OCI-LY1 (cell line): ENCODE measurements around the gene CTNNBL1.

ENCODE experiments used
- EZH2 ChIP-seq: fragments of 200-600 bp; sonication (generic), shearing (Covaris generic); IDR thresholded peaks from 2 replicates; pipeline ENCODE4 v1.8.0; 2017; ENCODE audit warnings: borderline replicate concordance, mixed run types, mild to moderate bottlenecking, antibody characterized with exemption, low read length, moderate library complexity, mixed read lengths
- TF ChIP-seq, protein P1 (sequence below): fragments of 200-600 bp; sonication (generic), shearing (Covaris generic); IDR thresholded peaks from 2 replicates; pipeline ENCODE4 v1.5.1; 2017; ENCODE audit warnings: mild to moderate bottlenecking, antibody characterized with exemption, low read length, moderate library complexity, mixed read lengths

DNA sequence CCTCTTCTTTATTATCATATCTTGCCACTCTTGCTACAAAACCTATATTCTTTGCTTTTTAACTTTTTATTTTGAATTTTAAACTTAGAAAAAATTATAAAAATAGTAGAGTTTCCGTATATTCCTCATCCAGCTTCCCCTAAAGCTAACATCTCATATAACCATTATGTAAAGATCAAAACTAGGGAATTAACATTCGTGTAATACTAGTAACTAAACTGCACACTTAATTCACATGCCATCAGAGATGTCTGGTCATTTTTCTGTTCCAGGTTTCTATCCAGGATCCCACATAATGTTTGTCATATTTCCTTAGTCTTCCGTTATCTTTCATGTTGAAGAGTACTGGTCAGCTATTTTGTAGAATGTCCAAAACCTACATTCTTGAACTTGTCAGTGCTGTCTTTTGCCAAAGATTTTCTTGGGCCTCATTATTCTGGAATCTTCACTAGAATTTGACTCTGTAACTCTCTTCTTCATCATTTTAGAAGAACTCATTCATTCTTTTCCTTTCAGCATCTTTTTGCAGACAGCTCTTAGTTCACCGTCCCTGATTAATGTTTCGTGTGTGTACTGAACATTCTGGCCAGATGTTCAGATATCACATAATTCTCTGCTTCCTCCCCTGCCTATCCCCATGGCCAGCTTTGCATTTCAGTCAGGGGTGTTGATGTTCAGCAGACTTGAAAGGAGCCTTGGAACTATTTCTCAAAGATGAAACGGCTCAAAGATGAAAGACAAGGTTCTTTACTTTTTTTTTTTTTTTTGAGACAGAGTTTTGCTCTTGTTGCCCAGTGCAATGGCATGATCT, 9.4 kb downstream of the CTNNBL1 start:
- TF ChIP-seq, protein P1, sequence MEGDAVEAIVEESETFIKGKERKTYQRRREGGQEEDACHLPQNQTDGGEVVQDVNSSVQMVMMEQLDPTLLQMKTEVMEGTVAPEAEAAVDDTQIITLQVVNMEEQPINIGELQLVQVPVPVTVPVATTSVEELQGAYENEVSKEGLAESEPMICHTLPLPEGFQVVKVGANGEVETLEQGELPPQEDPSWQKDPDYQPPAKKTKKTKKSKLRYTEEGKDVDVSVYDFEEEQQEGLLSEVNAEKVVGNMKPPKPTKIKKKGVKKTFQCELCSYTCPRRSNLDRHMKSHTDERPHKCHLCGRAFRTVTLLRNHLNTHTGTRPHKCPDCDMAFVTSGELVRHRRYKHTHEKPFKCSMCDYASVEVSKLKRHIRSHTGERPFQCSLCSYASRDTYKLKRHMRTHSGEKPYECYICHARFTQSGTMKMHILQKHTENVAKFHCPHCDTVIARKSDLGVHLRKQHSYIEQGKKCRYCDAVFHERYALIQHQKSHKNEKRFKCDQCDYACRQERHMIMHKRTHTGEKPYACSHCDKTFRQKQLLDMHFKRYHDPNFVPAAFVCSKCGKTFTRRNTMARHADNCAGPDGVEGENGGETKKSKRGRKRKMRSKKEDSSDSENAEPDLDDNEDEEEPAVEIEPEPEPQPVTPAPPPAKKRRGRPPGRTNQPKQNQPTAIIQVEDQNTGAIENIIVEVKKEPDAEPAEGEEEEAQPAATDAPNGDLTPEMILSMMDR: no peak
- no peak for TF ChIP-seq EZH2
